Measurements from ENCODE around the gene SYTL3.
A peak's percentile ranks its signal among the peaks of the same experiment; 100 is the strongest.

Gene SYTL3

GRCh38 chr6:158769771-158770432 lies 120.0 kb downstream of the SYTL3 start:
- Histone ChIP-seq H3K27ac (peak overlapping the region in 1 of 2 donors; percentile 44), H3K4me3 (no peak overlapping the region)
- TF ChIP-seq CTCF (IDR thresholded peaks at IDR 0.05) = no peak
- DNase-seq (ENCODE audit: low spot score) = peak; percentile 79

GRCh38 chr6:158770533-158771330 lies 120.9 kb downstream of the SYTL3 start:
- no peak for TF ChIP-seq CTCF (IDR thresholded peaks at IDR 0.05)
- Histone ChIP-seq H3K4me3 (no peak overlapping the region), H3K27ac (peak overlapping the region in 1 of 2 donors; percentile 44)
- DNase-seq (ENCODE audit: low spot score) = peak; percentile 72

DNA sequence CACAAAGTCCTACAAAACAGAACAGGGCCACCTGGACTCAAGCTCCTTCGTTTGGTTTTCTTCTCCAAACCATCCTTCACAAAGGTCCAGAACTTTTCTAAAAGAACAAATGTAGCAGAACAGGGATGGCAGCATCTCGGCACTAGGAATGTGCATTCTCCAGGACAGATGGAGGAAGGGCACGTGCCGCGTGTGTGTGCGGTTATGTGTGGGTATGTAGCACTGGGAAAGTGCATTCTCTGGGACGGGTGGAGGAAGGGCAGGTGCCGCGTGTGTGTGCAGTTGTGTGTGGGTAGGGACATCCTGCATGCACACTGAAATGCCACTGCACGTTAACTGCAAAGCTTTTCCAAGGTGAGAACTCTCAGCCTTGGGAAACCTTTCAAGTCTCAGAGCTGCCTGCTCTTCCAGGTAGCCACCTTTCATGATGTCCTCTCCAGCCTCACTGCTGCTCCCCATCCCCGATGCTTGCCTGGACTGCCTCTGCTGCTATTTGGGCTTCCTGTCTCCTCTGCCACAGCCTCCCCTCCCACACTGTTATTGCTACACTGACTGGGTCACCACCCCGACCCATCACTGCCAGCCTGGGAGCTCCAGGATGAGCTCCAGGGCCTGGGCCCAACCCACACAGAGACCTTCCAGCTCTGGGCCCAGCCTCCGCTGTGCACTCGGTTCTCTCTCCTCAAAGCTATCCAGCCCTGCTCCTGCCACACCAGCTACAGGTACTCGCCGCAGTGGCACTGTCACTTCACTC lies 121.7 kb downstream of the SYTL3 start:
- Histone ChIP-seq H3K27ac (peak overlapping the region in 1 of 2 donors; percentile 44), H3K4me3 (no peak overlapping the region)
- no peak for TF ChIP-seq CTCF (IDR thresholded peaks at IDR 0.05)
- DNase-seq (ENCODE audit: low spot score) = peak; percentile 52

DNA sequence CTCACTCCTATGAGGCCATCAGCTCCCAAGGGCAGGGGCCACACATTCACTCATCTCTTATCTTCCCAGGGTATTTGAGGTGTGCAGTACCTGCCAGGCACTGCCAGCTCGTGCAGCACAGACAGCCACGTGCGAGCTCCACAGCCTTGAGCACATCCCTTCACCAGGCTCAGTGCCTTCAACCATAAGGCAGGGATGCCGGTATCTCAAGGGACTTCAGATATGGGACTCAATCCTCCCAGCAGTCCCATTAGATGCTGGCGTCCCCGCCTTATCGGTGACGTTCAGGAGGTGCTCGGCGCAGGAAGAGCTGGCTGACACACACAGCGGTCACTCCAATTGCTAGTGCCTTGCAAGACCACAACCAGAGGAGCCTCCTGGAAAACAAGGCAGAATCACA lies 122.3 kb downstream of the SYTL3 start:
- no peak for TF ChIP-seq CTCF (IDR thresholded peaks at IDR 0.05)
- H3K4me3 ChIP-seq = no peak overlapping the region
- H3K27ac ChIP-seq = peak overlapping the region in 1 of 2 donors; percentile 13

GRCh38 chr6:158772851-158773371 lies 123.1 kb downstream of the SYTL3 start:
- Histone ChIP-seq H3K4me3 (no peak overlapping the region), H3K27ac (peak overlapping the region in 1 of 2 donors; percentile 23)
- TF ChIP-seq CTCF (IDR thresholded peaks at IDR 0.05) = no peak
- peak; percentile 64 for DNase-seq (ENCODE audit: low spot score)

More for the DNA sequence above, 122.3 kb downstream of the SYTL3 start:
- no peak for DNase-seq (ENCODE audit: low spot score)

GRCh38 chr6:158773581-158774449 lies 124.0 kb downstream of the SYTL3 start:
- TF ChIP-seq CTCF (IDR thresholded peaks at IDR 0.05) = no peak
- DNase-seq (ENCODE audit: low spot score) = peak; percentile 50
- Histone ChIP-seq H3K4me3 (no peak overlapping the region), H3K27ac (no peak overlapping the region)

Measured in coronary artery (tissue), 2 donors.